Right cardiac atrium (tissue), 5 donors: Measurements from ENCODE around the gene SEC24C. TPM values are rescaled to one million over a fixed set of nuclear protein-coding genes. Genes with fewer than 3 reads are reported as not detected.
"Not testable (repeated sequence)": the region's sequence is repeated elsewhere in the genome, so short reads cannot be mapped to it uniquely, and the experiment has no call there.

Experiments used
- ATAC-seq, 2 donors: fragments of 200-7000 bp; cut with Tn5 transposase; one replicate each; pipeline versions ENCODE4 v1.8.0 to v1.9.1; 2020; ENCODE audit warnings: moderate library complexity in 2 of 2, mild to moderate bottlenecking in 1 of 2
- DNase-seq, 3 donors: peaks; one replicate each; pipeline ENCODE4 v3.0.0-alpha.2; 2020
- H3K27ac ChIP-seq: one replicate; pipeline ENCODE4 v1.5.1; 2013; ENCODE audit warnings: mild to moderate bottlenecking, low read length, control low read depth, moderate library complexity
- H3K27me3 ChIP-seq: one replicate; pipeline ENCODE4 v1.6.1; 2013; ENCODE audit not compliant: control insufficient read depth, insufficient read depth
- H3K4me1 ChIP-seq: one replicate; pipeline ENCODE4 v1.6.1; 2013; ENCODE audit warnings: low read length; ENCODE audit not compliant: control insufficient read depth, insufficient read depth
- H3K4me3 ChIP-seq: one replicate; pipeline ENCODE4 v1.5.1; 2013; ENCODE audit warnings: low read length, control low read depth
- H3K9me3 ChIP-seq: one replicate; pipeline ENCODE4 v1.6.1; 2013; ENCODE audit warnings: low read length; ENCODE audit not compliant: control insufficient read depth
- WGBS: extraction: QIAGEN DNeasy Blood & Tissue Kit; methylation state at CpG from one replicate; pipeline ENCODE4 v1.1.7; 2013; 5-methylcytosine and 5-hydroxymethylcytosine counted together
- intact Hi-C, 4 donors: fragments of 100-400 bp; cut with DNase I; formaldehyde crosslinking; loops; one replicate each; pipeline versions ENCODE4 v1.11.0 to v1.14.0; 2022 to 2023
- polyA plus RNA-seq: library from polyadenylated mRNA; stranded (reverse); fragments of 200-250 nt; gene quantifications from one replicate; pipeline ENCODE4 v1.2.3, GENCODE V29; 2013
- total RNA-seq, 4 donors: library from RNA; stranded (reverse); fragmentation: NEBNext Ultra II Directional; extraction: Animal tissue kit (Norgen Biotek cat#: 25700); gene quantifications; one replicate each; pipeline ENCODE4 v1.2.1, GENCODE V29; 2021
- donor health status: healthy with polysubstance abuse.
- donor health status: DM: no; HTN: yes; CAD: no.
- donor health status: DM: no; HTN: no; CAD: no.
- donor health status: DM: no; HTN: yes; CAD: no; lungs with severe emphysema.
- donor health status: DM: yes; HTN: yes; CAD: no.

Gene SEC24C
- total and polyA plus RNA-seq, 5 donors = 30.6 to 50.9 (median 45.6) TPM

- H3K4me1 ChIP-seq, DNase-seq, H3K27me3 ChIP-seq, ATAC-seq, H3K27ac ChIP-seq, intact Hi-C loops, H3K9me3 ChIP-seq, H3K4me3 ChIP-seq: not testable (repeated sequence)
- 90% methylated on average over 5 of the region's 5 CpGs for WGBS
These were observed 32.5 kb upstream of the SEC24C start for GRCh38 chr10:73711683-73712082.

- intact Hi-C loops, DNase-seq, H3K27ac ChIP-seq, ATAC-seq, H3K9me3 ChIP-seq, H3K27me3 ChIP-seq, H3K4me1 ChIP-seq, H3K4me3 ChIP-seq: not testable (repeated sequence)
- WGBS = 65% methylated on average over 3 of the region's 3 CpGs
These were observed 30.3 kb upstream of the SEC24C start for GRCh38 chr10:73713912-73714311.

- H3K4me1 ChIP-seq, DNase-seq, intact Hi-C loops, H3K4me3 ChIP-seq, ATAC-seq, H3K27me3 ChIP-seq, H3K9me3 ChIP-seq, H3K27ac ChIP-seq: not testable (repeated sequence)
- WGBS = 59% methylated on average over 3 of the region's 3 CpGs
These were observed 29.7 kb upstream of the SEC24C start for GRCh38 chr10:73714483-73714882.

GRCh38 chr10:73715179-73716156, 28.7 kb upstream of the SEC24C start:
- H3K27me3 ChIP-seq, H3K27ac ChIP-seq, H3K9me3 ChIP-seq, H3K4me1 ChIP-seq, H3K4me3 ChIP-seq, DNase-seq, ATAC-seq, intact Hi-C loops: not testable (repeated sequence)
- WGBS = 89% methylated on average over 17 of the region's 17 CpGs

DNA sequence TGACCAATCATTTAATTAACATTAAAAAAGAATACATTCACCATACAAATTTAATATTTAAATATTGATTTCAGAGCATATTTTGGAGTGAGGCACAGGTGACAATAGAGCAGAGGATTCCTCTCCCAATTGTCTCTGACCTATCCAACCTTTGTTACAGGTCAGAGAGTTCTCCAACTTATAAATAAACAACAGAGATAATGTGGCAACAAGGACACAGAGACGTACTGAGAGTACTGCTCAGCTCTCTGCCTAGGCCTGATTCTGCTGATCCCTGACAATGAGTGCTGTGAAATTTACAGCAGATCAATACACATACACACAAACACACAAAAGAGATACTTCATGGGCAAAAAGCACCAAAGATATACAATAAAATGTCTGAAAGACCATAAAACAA, 27.9 kb upstream of the SEC24C start:
- Histone ChIP-seq H3K27me3 (no peaks in the 10 kb centered on the region), H3K27ac (no peak overlapping the region), H3K9me3 (no peaks in the 10 kb centered on the region), H3K4me1 (no peaks in the 10 kb centered on the region), H3K4me3 (no peak overlapping the region)
- intact Hi-C loops = no loop called here
- WGBS = 73% methylated on average over 1 of the region's 1 CpG
- DNase-seq = no peak
- no peak for ATAC-seq

- 69% methylated on average over 5 of the region's 5 CpGs for WGBS
- no peak overlapping the region for H3K4me3 ChIP-seq
- no peaks in the 10 kb centered on the region for H3K9me3 ChIP-seq
- DNase-seq = no peak
- no peak overlapping the region for H3K27ac ChIP-seq
- no peaks in the 10 kb centered on the region for H3K27me3 ChIP-seq
- H3K4me1 ChIP-seq = no peaks in the 10 kb centered on the region
- no peak for ATAC-seq
- intact Hi-C loops = no loop called here
These were observed 26.6 kb upstream of the SEC24C start for GRCh38 chr10:73717556-73717955.

GRCh38 chr10:73720561-73720960, 23.6 kb upstream of the SEC24C start:
- H3K4me3 ChIP-seq, DNase-seq, H3K4me1 ChIP-seq, intact Hi-C loops, H3K27ac ChIP-seq, H3K9me3 ChIP-seq, H3K27me3 ChIP-seq, ATAC-seq: not testable (repeated sequence)
- 83% methylated on average over 4 of the region's 4 CpGs for WGBS

GRCh38 chr10:73723516-73723915, 20.7 kb upstream of the SEC24C start:
- 91% methylated on average over 4 of the region's 4 CpGs for WGBS
- no peaks in the 10 kb centered on the region for H3K9me3 ChIP-seq
- no peak for ATAC-seq
- no peak overlapping the region for H3K27ac ChIP-seq
- no peak for DNase-seq
- no peaks in the 10 kb centered on the region for H3K4me1 ChIP-seq
- no peak overlapping the region for H3K4me3 ChIP-seq
- no peaks in the 10 kb centered on the region for H3K27me3 ChIP-seq
- intact Hi-C loops = no loop called here

DNA sequence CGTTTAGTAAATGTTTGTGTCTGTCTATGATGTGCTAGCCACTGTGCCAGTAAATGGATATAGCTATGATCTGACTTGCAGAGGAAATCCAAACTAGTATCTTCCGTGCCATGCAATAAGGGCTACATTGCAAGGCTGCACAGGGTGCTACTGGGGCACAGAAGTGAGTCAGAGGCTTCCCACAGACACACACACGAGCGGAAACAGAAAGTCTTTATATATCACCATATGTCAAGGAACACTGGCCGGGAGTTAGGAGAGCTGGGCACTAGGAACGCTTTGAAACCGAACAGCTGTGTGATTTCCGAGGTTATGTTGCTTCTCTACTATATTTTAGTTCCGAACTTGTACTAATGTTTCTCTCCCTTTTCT, 14.4 kb upstream of the SEC24C start:
- intact Hi-C loops, H3K9me3 ChIP-seq, ATAC-seq, H3K27me3 ChIP-seq, DNase-seq, H3K4me1 ChIP-seq: not testable (repeated sequence)
- peak overlapping the region; percentile 96 for H3K27ac ChIP-seq
- under 1% methylated on average over 9 of the region's 9 CpGs for WGBS
- H3K4me3 ChIP-seq = peak overlapping the region; percentile 73

GRCh38 chr10:73730153-73730906, 13.8 kb upstream of the SEC24C start:
- H3K27ac ChIP-seq = peak overlapping the region; percentile 96
- peak; percentile 91 to 92 for ATAC-seq
- under 1% methylated on average over 58 of the region's 58 CpGs for WGBS
- H3K4me3 ChIP-seq = peak overlapping the region; percentile 73
- intact Hi-C loops = no loop called here
- no peaks in the 10 kb centered on the region for H3K27me3 ChIP-seq
- no peaks in the 10 kb centered on the region for H3K9me3 ChIP-seq
- peak; percentile 85 to 94 (median 92) for DNase-seq
- peaks cover 8% of the 10 kb centered on the region for H3K4me1 ChIP-seq
